ENCODE measurements around the gene LAMP5. TPM values are rescaled to one million over a fixed set of nuclear protein-coding genes. Genes with fewer than 3 reads are reported as not detected.

Gene LAMP5
- total and polyA plus RNA-seq, 9 of the 15 experiments (the other 6 are each of a cell fraction or from before 2014, with no cell fraction given): not detected

GRCh38 chr20:9515214-9515585 is 810 bp downstream of the LAMP5 start:
- Histone ChIP-seq H3K9me1 (ENCODE audit: control insufficient read depth, insufficient read depth, low read length) (no peaks in the 10 kb centered on the region), H3K9ac (ENCODE audit: insufficient read depth in 1 of 2, low read depth in 2 of 2, low read length in 2 of 2) (no peak overlapping the region), H3K4me2 (ENCODE audit: insufficient read depth, low read length) (no peak overlapping the region), H3K27me3 (ENCODE audit: control insufficient read depth in 2 of 2, insufficient read depth in 2 of 2, low read length in 2 of 2) (no peaks in the 10 kb centered on the region; a peak in 1 of 5 replicates), H2AFZ (ENCODE audit: low read depth, low read length) (no peak overlapping the region), H3K9me3 (replicated peaks; ENCODE audit: control insufficient read depth, insufficient read depth, low read depth, low read length) (no peaks in the 10 kb centered on the region), H3K36me3 (ENCODE audit: control insufficient read depth, insufficient read depth, low read length) (no peaks in the 10 kb centered on the region), H3K79me2 (ENCODE audit: control insufficient read depth, insufficient read depth, low read length) (no peaks in the 10 kb centered on the region), H3K27ac (ENCODE audit: extremely low read depth, low read depth, low read length) (no peak overlapping the region), H3K4me1 (replicated peaks in 1 of 2; ENCODE audit: control insufficient read depth in 2 of 2, insufficient read depth in 2 of 2, low read length in 2 of 2) (no peaks in the 10 kb centered on the region), H4K20me1 (replicated peaks; ENCODE audit: control insufficient read depth, insufficient read depth, low read length) (no peaks in the 10 kb centered on the region), H3K4me3 (no peak overlapping the region)
- in situ Hi-C loops (cut with MboI) (no loop called here), intact Hi-C loops (cut with micrococcal nuclease) (no loop called here)
- no TSS peak for BruUV-seq (replicated peaks)
- under 1% methylated on average over 13 of the region's 13 CpGs for WGBS (ENCODE audit: insufficient coverage, low coverage, missing lambda C conversion rate)
- ATAC-seq: no peak
- DNase-seq (ENCODE audit: extremely low read depth in 1 of 4, low spot score in 3 of 4): no peak
- no peak for FAIRE-seq
- CTCF ChIA-PET (ENCODE audit: low intra/inter-chr PET ratio): no interaction called here
- TF ChIP-seq MBD1 (CRISPR knock-in tag; IDR thresholded peaks at IDR 0.05) (no peak), CBX1 (IDR thresholded peaks at IDR 0.05; ENCODE audit: low read depth) (no peak), GTF2F1 (IDR thresholded peaks at IDR 0.05; ENCODE audit: low read depth, low read length) (no peak), THRAP3 (IDR thresholded peaks at IDR 0.05; ENCODE audit: borderline replicate concordance) (no peak), MCM7 (IDR thresholded peaks at IDR 0.05) (no peak), ZC3H11A (IDR thresholded peaks at IDR 0.05; ENCODE audit: low read depth, low read length) (no peak), ATF1 (CRISPR knock-in tag; IDR thresholded peaks at IDR 0.05) (no peak), ATF1 (tag; IDR thresholded peaks at IDR 0.05) (no peak), ZNF121 (CRISPR knock-in tag; conservative IDR thresholded peaks at IDR 0.05) (no peak), PTTG1 (tag; IDR thresholded peaks at IDR 0.05; ENCODE audit: low read depth) (no peak), PRPF4 (IDR thresholded peaks at IDR 0.05; ENCODE audit: insufficient read depth, low read depth, low read length, poor library complexity, severe bottlenecking) (no peak), NR4A1 (CRISPR knock-in tag; IDR thresholded peaks at IDR 0.05) (no peak), NR4A1 (tag; IDR thresholded peaks at IDR 0.05) (no peak), KHSRP (IDR thresholded peaks at IDR 0.05) (no peak), TOE1 (IDR thresholded peaks at IDR 0.05; ENCODE audit: borderline replicate concordance) (no peak), TOE1 (CRISPR knock-in tag; IDR thresholded peaks at IDR 0.05; ENCODE audit: borderline replicate concordance, low read depth) (no peak), PRMT5 (CRISPR knock-in tag; IDR thresholded peaks at IDR 0.05) (no peak), ZEB2 (IDR thresholded peaks at IDR 0.05) (no peak), ZNF830 (CRISPR knock-in tag; IDR thresholded peaks at IDR 0.05) (no peak)
- POLR2A ChIA-PET: interaction anchor here (1.3 kb wide), 1 partner anchor 15 kb away, joined by 3 read pairs; no protein-coding TSS in a partner anchor

Measured in K562 (cell line).